GM18951 (cell line): ENCODE data around the gene BHLHA9.

ENCODE experiments used
- POLR2A ChIP-seq: IDR thresholded peaks from 4 replicates; pipeline ENCODE4 v1.6.1; 2011; ENCODE audit warnings: mild to moderate bottlenecking; ENCODE audit not compliant: insufficient read length, insufficient read depth; ENCODE audit errors: extremely low read depth
- in situ Hi-C: fragments of 300-500 bp; cut with MboI; formaldehyde crosslinking; loops from one replicate; pipeline ENCODE4 v1.12.0; 2022; ENCODE audit warnings: low sequenced_read_pairs, mixed read lengths, inconsistent platforms; ENCODE audit not compliant: unreplicated experiment

The BHLHA9 gene

DNA sequence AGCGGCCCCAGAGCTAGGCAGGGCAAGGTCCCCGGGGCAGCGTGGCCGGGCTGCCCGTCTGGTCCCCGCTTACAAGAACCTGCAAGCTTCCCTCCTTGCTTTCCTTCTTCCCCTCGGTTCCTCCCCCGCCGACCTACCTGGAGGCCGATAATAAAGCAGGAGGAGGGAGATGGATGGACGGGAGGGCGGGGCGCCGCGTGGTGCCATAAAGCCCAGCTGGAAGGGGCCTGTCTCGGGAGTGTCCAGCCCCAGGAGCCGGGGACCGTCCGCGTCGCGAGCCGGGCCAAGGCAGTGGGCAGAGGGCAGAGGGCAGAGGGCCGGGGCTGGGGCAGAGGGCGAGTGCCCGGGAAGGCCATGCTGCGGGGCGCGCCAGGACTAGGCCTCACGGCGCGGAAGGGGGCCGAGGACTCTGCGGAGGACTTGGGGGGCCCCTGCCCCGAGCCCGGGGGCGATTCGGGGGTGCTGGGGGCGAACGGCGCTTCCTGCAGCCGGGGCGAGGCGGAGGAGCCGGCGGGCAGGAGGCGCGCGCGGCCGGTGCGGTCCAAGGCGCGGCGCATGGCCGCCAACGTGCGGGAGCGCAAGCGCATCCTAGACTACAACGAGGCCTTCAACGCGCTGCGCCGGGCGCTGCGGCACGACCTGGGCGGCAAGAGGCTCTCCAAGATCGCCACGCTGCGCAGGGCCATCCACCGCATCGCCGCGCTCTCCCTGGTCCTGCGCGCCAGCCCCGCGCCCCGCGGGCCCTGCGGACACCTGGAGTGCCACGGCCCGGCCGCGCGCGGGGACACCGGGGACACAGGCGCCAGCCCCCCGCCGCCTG lies at the start of gene BHLHA9:
Gene BHLHA9 (plus strand): TSS at position 235 of the 820 bp plus-strand sequence. CDS start 120 bp downstream, at position 355.
- TF ChIP-seq POLR2A, result no peak
- in situ Hi-C loops, result no loop called here

GRCh38 chr17:1221209-1221608 lies 49.0 kb upstream of the BHLHA9 start:
- no peak for TF ChIP-seq POLR2A
- in situ Hi-C loops, result no loop called here

GRCh38 chr17:1222321-1222720 lies 47.9 kb upstream of the BHLHA9 start:
- in situ Hi-C loops, result no loop called here
- TF ChIP-seq POLR2A, result no peak

GRCh38 chr17:1223662-1224061 lies 46.6 kb upstream of the BHLHA9 start:
- no peak for TF ChIP-seq POLR2A
- in situ Hi-C loops, result no loop called here

GRCh38 chr17:1224330-1224729 lies 45.9 kb upstream of the BHLHA9 start:
- in situ Hi-C loops, result no loop called here

DNA sequence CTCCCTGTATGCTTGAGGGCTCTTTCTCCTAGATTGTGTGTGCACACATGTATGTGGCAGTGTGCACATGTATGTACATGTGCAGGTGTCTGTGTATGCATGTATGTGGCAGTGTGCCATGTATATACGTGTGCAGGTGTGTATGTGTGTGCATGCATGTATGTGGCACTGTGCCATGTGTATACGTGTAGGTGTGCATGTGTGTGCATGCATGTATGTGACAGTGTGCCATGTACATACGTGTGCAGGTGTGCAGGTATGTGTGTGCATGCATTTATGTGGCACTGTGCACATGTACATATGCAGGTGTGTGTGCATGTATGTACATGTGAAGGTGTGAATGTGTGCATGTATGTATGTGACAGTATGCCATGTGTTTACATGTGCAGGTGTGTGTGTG lies 43.9 kb upstream of the BHLHA9 start:
- in situ Hi-C loops, result no loop called here
- TF ChIP-seq POLR2A, result no peak

More at GRCh38 chr17:1224330-1224729, 45.9 kb upstream of the BHLHA9 start:
- no peak for TF ChIP-seq POLR2A

DNA sequence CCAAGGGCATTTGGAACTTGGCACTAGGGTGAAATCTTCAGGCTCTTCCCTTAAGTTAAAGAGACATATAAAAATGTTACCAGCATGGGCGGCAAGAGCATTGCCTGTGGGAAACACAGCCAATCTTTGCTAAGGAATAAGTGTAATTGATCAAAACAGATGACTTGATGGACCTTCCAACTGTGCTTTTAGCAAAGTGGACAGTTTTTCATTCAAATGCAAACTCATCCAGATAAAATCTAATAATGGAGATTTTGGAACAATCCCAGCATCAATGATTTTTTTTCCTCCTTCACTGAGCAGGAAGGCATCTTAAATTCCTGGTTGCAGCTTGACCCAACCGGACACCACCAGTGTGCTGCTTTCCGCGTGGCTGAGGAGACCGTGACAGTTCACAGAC lies 42.9 kb upstream of the BHLHA9 start:
- in situ Hi-C loops, result no loop called here
- TF ChIP-seq POLR2A, result no peak

DNA sequence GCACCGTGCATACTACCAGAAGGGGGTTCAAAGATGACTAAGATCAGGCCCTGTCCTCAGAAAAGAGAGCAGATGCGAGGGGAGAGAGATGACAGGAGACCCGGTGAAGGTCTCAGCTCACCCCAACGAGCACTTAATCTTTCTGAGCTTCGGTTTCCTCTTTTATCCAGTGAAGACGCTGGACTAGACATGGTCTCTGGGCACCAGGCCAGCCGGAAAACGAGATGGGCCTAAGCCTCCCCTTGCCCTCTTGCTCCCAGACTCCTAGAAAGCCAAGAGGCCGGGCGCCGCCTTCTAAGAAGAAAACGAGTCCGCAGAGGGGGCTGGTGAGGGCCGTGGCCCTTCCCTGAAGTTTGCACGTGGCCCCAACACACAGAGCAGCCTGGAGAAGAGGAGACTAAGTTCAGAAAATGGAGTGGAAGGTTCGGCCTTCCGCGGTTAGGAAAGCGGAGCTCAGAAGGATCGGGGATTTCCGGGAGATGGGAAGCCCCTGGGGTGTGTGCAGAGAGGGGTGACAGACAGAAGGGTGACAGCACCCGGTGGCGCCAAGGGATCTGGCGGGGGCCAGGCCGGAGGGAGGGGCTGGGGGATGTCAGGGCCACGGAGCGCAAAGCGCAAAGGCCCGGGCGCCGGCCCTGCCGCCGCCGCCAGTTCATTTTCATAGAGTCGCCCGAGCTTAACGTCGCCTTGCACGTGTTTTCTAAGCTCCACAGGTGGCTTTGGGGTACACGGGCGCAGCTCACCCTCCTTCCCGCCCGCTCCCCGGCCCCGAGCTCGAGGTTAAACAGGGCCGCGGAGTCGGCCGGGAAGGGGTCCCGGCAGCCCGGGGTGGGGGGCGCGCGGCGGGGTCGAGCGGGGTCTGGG lies 42.1 kb upstream of the BHLHA9 start:
- peak; percentile 66 for TF ChIP-seq POLR2A
- in situ Hi-C loops, result no loop called here

GRCh38 chr17:1228781-1229348 lies 41.4 kb upstream of the BHLHA9 start:
- TF ChIP-seq POLR2A, result no peak
- in situ Hi-C loops, result no loop called here

DNA sequence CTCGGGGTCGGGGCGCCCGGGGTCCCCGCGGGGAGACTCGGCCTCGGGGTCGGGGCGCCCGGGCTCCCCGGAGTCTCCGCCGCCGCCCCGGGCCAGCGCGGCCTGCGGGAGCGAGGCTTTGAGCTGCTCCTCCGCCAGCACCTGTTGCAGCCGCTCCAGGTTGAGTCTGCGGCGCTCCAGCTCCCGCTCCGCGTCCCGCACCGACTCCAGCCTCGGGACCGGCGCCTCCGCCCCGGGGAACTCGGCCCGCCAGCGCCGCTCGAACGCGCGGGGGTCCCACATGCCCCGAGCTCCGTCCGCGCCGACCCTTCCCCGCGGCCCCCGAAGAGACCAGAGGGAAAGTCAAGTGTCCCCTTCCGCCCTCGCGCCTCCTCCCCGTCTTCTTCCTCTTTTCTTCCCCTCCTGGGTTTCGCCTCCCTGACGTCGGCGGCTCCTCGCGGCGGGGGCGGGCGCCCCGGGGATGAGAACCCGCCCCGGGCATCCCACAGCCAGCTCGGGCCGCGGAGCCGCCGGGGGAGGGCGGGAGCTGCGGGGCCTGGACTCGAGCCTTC lies 40.8 kb upstream of the BHLHA9 start:
- in situ Hi-C loops, result no loop called here
- TF ChIP-seq POLR2A, result peak; percentile 87

- in situ Hi-C loops, result no loop called here
- no peak for TF ChIP-seq POLR2A
Observed at GRCh38 chr17:1229900-1230501, 40.2 kb upstream of the BHLHA9 start.

DNA sequence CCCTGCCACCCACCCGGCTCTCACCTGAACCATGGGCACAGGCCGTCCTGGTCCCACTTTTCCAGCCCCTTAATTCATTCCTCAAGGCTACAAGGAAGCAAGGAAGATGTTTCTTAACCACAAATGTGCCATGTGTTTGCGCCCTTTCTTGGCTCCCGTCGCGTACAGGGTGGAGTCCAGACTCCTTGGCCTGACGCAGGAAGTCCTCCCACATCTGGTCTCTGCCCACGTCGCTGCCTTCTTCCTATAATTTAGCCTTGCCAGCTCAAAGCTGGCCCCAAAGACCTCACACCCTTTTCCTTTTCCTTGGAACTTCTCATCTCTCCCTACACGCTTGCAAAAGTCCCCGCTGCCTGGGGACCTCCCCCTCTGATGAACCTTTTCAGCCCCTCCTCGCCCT lies 38.8 kb upstream of the BHLHA9 start:
- no peak for TF ChIP-seq POLR2A
- in situ Hi-C loops, result no loop called here

GRCh38 chr17:1232331-1232730 lies 37.9 kb upstream of the BHLHA9 start:
- in situ Hi-C loops, result no loop called here
- no peak for TF ChIP-seq POLR2A
